NCI-H128 (cell line): ENCODE results near the gene ZDBF2.
"Not testable (repeated sequence)": the region's sequence is repeated elsewhere in the genome, so short reads cannot be mapped to it uniquely, and the experiment has no call there.

ENCODE experiments used
- DNase-seq: peaks from one replicate; lab custom pipeline; 2025; ENCODE audit not compliant: unreplicated experiment; lab: John Stamatoyannopoulos, UW

The ZDBF2 gene

GRCh38 chr2:206259376-206260187, 14.9 kb upstream of the ZDBF2 start:
- DNase-seq = no peak

- no peak for DNase-seq
Observed at GRCh38 chr2:206260188-206261012, 14.1 kb upstream of the ZDBF2 start.

DNA sequence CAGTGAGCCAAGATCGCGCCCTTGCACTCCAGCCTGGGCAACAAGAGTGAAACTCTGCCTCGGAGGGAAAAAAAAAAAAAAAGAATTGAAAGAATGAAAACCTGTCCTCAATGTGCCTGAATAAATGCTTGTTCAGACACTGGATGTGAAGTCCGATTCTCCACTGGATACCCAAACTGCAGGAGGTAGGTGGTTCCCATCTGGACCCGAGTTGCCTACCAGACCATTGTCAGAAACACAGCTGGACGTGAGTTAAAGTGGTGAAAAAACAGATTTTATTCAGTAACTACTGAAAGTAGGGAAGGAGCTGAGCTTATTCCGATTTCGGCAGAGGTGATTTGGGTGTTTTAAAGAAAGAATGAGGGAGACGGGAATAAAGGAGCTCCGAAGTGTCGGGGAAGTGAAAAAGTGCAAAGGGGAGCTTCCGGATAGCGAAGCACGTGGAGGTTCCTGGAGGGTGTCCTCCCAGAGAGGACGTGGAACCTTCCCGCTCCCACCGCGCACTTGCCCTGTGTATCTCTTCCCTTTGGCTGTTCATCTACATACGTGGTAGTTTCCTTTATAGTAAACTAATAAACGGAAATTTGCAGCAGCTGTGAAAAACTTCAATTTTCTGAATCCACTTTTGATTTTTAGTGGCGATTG, 10.4 kb upstream of the ZDBF2 start:
- no peak for DNase-seq

GRCh38 chr2:206266130-206267125, 8.0 kb upstream of the ZDBF2 start:
- DNase-seq = no peak

- DNase-seq = no peak
Observed at GRCh38 chr2:206267567-206267966, 6.9 kb upstream of the ZDBF2 start.

GRCh38 chr2:206271065-206271464, 3.4 kb upstream of the ZDBF2 start:
- DNase-seq = no peak

- DNase-seq = no peak
Observed at GRCh38 chr2:206273905-206274304, 558 bp upstream of the ZDBF2 start.

- no peak for DNase-seq
Observed at GRCh38 chr2:206275312-206276055, 1.0 kb downstream of the ZDBF2 start.

DNA sequence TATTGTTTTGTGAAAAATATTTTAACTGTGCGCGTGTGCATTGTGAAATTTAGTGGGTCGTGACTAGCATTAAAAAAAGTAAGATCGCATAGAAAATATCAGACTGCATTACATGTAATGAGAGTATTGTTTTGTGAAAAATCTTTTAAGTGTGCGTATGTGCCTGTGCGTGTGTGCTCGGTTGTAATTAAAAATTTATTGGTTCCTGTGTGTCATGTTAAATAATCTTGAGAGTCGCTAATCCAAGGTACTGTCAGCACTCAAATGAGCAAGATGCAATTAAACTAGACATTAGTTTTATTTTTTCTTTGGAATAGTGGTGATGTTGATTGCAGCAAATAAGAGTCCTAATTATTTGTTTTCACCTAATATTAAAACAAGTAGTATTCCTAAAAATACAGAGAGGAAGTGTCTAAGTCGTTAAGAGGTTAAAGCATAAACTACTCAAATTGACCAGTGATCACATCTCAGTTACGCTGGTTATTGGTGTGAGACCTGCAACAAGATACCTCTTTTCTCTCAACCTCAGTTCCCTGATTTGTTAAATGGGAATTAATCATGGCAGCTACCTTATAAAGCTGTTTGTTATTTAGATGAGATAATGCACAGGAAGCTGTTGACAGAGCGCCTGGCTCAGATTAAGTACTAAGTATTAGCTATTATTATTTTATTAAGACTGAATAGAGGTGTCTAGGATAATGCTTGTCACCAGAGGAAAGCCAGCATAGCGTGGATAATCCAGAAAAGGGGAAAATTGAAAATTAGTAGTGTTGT, 1.9 kb downstream of the ZDBF2 start:
- no peak for DNase-seq

GRCh38 chr2:206277503-206277902, 3.0 kb downstream of the ZDBF2 start:
- no peak for DNase-seq

DNA sequence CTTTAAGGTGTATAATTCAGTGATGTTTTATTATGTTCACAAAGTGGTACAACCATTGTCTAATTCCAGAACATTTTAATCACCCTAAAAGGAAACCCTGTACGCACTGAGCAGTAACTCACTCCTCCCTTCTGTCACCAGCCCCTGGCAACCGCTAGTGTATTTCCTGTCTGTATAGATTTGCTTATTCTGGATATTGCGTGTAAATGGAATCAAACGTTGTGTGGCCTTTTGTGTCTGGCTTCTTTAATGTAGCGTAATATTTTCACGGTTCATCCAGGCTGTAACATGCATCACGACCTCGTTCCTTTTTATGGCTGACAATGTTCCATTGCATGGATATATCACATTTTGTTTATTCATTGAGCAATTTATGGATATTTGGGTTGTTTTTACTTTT, 8.3 kb downstream of the ZDBF2 start:
- DNase-seq = no peak

DNA sequence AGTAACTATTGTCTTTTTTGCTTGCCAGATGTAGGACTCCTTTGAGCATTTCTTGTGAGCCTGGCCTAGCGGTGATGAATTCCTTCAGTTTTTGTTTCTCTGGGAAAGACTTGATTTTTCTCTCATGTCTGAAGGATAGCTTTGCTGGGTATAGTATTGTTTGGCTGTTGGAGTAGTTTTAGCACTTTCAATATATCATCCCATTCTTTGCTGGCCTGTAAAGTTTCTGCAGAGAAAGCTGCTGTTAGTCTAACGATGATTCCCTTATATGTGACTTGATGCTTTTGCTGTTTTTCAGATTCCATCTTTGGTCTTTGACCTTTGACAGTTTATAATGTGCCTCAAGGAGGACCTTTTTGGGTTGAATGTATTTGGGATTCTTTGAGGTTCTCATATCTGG, 12.7 kb downstream of the ZDBF2 start:
- no peak for DNase-seq

DNA sequence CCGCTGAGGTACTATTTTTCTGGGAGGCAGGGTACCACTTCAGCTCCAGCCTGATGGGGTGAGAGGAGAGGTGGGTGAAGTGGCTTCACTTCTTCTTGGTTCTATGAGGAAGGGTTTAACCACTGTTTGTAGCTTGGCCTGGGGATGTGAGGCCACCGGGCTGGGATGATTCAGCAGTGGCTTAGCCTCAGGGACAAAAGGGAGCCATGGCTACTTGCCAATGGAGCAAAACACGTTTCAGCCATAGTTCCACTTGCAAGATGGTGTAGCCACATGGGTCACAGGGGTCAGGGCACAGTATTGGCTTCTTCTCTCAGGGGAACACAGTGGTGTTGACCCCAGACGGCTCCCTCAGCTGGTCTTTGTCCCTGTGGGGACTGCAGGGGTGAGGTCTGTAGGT, 14.9 kb downstream of the ZDBF2 start:
- no peak for DNase-seq

DNA sequence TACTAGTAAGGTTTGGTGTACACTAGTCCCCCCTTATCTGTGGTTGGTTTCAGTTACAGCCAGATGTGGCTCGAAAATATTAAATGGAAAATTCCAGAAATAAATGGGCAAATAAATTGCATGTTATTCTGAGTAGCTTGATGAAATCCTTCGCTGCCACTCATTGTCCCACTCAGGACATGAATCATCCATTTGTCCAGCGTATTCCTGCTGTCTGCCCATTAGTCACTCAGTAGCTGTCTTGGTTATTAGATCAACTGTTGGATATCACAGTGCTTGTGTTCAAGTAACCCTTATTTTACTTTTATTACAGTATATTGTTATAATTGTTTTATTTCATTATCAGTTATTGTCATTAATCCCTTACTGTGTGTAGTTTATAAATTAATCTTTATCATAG, 21.7 kb downstream of the ZDBF2 start:
- DNase-seq = no peak

DNA sequence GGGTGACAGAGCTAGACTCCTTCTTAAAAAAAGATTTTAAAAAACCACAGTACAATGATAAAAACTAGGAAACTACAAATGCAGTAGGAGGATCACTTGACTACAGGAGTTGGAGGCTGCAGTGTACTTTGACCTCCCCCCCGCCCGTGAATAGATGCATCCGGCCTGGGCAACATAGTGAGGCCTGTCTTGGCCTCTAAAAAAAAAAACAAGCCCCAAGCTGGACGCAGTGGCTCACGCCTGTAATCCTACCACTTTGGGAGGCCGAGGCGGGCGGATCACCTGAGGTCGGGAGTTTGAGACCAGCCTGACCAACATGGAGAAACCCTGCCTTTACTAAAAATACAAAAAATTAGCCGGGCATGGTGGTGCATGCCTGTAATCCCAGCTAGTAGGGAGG, 25.1 kb downstream of the ZDBF2 start:
- DNase-seq = not testable (repeated sequence)

DNA sequence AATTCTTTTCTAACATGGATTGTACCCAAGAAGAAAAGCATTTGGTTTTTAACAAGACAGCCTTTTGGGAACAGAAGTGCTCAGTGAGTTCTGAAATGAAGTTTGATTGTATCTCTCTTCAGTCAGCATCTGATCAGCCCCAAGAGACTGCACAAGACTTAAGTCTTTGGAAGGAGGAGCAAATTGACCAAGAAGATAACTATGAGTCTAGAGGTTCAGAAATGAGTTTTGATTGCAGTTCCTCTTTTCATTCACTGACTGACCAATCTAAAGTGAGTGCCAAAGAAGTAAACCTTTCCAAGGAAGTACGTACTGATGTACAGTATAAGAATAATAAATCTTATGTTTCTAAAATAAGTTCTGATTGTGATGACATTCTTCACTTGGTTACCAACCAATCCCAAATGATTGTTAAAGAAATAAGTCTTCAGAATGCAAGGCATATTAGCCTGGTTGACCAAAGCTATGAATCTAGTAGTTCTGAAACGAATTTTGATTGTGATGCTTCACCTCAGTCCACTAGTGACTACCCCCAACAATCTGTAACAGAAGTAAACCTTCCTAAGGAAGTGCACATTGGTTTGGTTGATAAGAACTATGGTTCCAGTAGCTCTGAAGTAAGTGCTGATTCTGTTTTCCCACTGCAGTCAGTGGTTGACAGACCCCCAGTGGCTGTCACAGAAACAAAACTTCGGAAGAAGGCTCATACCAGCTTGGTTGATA, 31.2 kb downstream of the ZDBF2 start:
- no peak for DNase-seq

GRCh38 chr2:206311026-206311425, 36.6 kb downstream of the ZDBF2 start:
- DNase-seq = no peak

DNA sequence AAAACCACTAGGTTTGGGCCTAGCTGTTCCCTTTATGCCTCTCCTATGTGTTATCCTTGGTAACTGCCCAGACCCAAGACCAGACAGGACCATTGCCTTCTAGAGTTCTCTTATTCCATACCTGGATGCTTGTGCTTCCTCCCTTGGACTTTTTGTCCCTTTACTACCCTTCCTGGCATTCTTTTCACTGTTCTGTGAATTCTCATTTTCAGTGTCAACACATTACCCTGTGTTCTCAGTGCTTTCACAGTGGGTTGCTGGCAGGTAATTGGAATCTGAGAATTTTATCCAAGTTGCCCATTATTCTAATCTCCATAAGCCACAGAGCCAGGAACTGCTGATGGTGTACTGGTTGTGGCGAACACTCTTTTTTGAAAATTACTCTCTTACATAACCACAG, 41.7 kb downstream of the ZDBF2 start:
- DNase-seq = no peak

DNA sequence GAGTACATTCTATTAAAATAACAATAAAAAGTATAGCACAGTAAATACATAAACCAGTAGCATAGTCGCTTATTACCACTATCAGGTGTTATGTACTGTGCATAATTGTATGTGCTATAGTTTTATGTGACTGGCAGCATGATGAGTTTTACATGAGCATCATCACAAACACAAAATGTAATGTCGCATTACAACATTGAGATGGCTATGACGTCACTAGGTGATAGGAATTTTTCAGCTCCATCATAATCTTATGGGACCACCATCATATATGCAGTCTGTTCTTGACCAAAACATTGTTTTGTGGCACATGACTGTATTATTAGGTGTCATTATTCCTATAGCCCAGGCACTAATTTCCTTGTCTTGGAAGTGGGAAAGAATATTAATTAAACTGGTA, 48.6 kb downstream of the ZDBF2 start:
- DNase-seq = no peak
